Measurements from ENCODE around the gene GRK5.

DNA sequence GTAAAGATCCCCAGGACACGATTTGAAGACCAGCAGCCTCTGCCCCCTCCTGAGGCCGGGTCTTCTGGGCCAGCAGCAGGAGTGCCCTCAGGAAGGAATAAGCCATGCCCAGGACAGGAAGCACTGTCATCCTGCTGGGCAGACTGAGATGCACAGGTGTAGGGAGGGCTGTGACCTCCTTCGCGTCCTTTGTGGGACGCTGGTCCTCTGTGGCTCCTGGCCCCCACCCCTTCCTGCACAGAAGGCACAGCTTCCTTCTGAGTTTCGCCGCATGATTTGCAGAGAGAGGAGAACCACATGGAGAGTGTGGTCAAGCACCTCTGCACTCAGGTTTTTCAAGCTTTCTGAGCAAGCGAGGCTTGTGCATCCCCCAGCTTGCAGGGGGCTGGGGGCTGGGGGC lies 222.4 kb downstream of the GRK5 start:
- TF ChIP-seq, protein P1, sequence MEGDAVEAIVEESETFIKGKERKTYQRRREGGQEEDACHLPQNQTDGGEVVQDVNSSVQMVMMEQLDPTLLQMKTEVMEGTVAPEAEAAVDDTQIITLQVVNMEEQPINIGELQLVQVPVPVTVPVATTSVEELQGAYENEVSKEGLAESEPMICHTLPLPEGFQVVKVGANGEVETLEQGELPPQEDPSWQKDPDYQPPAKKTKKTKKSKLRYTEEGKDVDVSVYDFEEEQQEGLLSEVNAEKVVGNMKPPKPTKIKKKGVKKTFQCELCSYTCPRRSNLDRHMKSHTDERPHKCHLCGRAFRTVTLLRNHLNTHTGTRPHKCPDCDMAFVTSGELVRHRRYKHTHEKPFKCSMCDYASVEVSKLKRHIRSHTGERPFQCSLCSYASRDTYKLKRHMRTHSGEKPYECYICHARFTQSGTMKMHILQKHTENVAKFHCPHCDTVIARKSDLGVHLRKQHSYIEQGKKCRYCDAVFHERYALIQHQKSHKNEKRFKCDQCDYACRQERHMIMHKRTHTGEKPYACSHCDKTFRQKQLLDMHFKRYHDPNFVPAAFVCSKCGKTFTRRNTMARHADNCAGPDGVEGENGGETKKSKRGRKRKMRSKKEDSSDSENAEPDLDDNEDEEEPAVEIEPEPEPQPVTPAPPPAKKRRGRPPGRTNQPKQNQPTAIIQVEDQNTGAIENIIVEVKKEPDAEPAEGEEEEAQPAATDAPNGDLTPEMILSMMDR (IDR thresholded peaks at IDR 0.05) = no peak
- TF ChIP-seq POLR2A (IDR thresholded peaks at IDR 0.05) = no peak

All from right lobe of liver (tissue), 4 donors.